ENCODE data around the gene HAGH.

DNA sequence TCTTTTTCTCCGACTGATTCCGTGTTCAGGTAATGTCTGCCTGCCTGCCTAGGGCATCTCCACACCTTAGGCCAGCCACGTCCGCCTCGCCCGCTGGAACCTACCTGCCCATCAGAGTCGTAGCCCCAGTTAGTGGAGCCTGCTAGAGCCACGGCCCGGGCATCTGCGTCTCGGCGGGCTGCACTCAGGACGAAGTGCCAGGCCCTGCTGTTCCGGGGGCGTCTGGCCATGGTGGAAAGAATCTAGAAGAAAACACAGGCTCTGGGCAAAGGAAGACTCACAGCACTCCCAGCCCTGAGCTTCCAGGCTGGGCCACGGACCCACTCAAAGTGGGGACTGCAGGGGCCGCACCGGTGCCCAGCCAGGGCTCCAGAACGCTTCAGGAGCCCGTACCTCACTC lies 45.4 kb downstream of the HAGH start:
- TF ChIP-seq, protein P1, sequence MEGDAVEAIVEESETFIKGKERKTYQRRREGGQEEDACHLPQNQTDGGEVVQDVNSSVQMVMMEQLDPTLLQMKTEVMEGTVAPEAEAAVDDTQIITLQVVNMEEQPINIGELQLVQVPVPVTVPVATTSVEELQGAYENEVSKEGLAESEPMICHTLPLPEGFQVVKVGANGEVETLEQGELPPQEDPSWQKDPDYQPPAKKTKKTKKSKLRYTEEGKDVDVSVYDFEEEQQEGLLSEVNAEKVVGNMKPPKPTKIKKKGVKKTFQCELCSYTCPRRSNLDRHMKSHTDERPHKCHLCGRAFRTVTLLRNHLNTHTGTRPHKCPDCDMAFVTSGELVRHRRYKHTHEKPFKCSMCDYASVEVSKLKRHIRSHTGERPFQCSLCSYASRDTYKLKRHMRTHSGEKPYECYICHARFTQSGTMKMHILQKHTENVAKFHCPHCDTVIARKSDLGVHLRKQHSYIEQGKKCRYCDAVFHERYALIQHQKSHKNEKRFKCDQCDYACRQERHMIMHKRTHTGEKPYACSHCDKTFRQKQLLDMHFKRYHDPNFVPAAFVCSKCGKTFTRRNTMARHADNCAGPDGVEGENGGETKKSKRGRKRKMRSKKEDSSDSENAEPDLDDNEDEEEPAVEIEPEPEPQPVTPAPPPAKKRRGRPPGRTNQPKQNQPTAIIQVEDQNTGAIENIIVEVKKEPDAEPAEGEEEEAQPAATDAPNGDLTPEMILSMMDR (IDR thresholded peaks at IDR 0.05) = no peak
- no peak for TF ChIP-seq POLR2A (IDR thresholded peaks at IDR 0.05)
